Heart right ventricle (tissue), 16 donors: Measurements from ENCODE around the gene SH3BP4. TPM values are rescaled to one million over a fixed set of nuclear protein-coding genes. Genes with fewer than 3 reads are reported as not detected.
"Not testable (repeated sequence)": the region's sequence is repeated elsewhere in the genome, so short reads cannot be mapped to it uniquely, and the experiment has no call there.

Experiments
- ATAC-seq, 8 donors: fragments of 200-7000 bp; cut with Tn5 transposase; one replicate each; pipeline ENCODE4 v1.9.1; 2020; ENCODE audit warnings: mild to moderate bottlenecking in 8 of 8, moderate library complexity in 8 of 8, moderate number of reproducible peaks in 1 of 8
- DNase-seq, 2 donors: peaks; one replicate each; pipeline ENCODE4 v3.0.0-alpha.2; 2020
- H3K27ac ChIP-seq, 10 donors: fragments of 200-600 bp; sonication (generic) in 2 of 10; one replicate each; pipeline versions ENCODE4 v1.5.0 to v1.8.0; 2020 to 2022; ENCODE audit warnings: mild to moderate bottlenecking in 3 of 10
- H3K27me3 ChIP-seq, 7 donors: fragments of 200-600 bp; one replicate each; pipeline ENCODE4 v1.8.0; 2021 to 2022; ENCODE audit warnings: mild to moderate bottlenecking in 2 of 7
- H3K36me3 ChIP-seq, 9 donors: fragments of 200-600 bp; sonication (generic) in 1 of 9; one replicate each; pipeline versions ENCODE4 v1.5.0 to v1.8.0; 2020 to 2022; ENCODE audit warnings: mild to moderate bottlenecking in 2 of 9
- H3K4me1 ChIP-seq, 9 donors: fragments of 200-600 bp; sonication (generic) in 1 of 9; one replicate each; pipeline versions ENCODE4 v1.5.0 to v1.8.0; 2020 to 2022; ENCODE audit warnings: mild to moderate bottlenecking in 4 of 9
- H3K4me3 ChIP-seq, 10 donors: fragments of 200-600 bp; sonication (generic) in 2 of 10; one replicate each; pipeline versions ENCODE4 v1.5.0 to v1.8.0; 2020 to 2022; ENCODE audit warnings: mild to moderate bottlenecking in 7 of 10, moderate library complexity in 2 of 10
- H3K9me3 ChIP-seq, 11 donors: fragments of 200-600 bp in 10 of 11; sonication (generic) in 2 of 11; one replicate each; pipeline versions ENCODE4 v1.5.0 to v1.8.0; 2013 to 2022; ENCODE audit warnings: mild to moderate bottlenecking in 2 of 11, control low read depth in 1 of 11, moderate library complexity in 1 of 11
- WGBS, 2 donors: extraction: QIAGEN DNeasy Blood & Tissue Kit; methylation state at CpG; one replicate each; pipeline ENCODE4 v1.1.7; 2013; ENCODE audit warnings: inconsistent platforms in 1 of 2; 5-methylcytosine and 5-hydroxymethylcytosine counted together
- intact Hi-C, 10 donors: fragments of 100-400 bp; cut with DNase I; formaldehyde crosslinking; loops; one replicate each; pipeline versions ENCODE4 v1.11.1 to v1.14.2; 2022
- polyA plus RNA-seq, 2 donors: library from polyadenylated mRNA; stranded (reverse); fragments of 200-250 nt; gene quantifications; one replicate each; pipeline ENCODE4 v1.2.3, GENCODE V29; 2013
- total RNA-seq, 10 donors: library from RNA; stranded (reverse); fragmentation: NEBNext Ultra II Directional in 3 of 10; extraction: Animal tissue kit (Norgen Biotek cat#: 25700) in 3 of 10; gene quantifications; one replicate each; pipeline versions ENCODE4 v1.2.1 to v1.2.4, GENCODE V29; 2021 to 2023
- TF ChIP-seq, protein P1 (sequence below), 9 donors: fragments of 200-600 bp; sonication (generic) in 2 of 9; IDR thresholded peaks; one replicate each; pipeline versions ENCODE4 v1.5.0 to v1.8.0; 2021 to 2022; ENCODE audit warnings: antibody characterized with exemption in 9 of 9, mild to moderate bottlenecking in 5 of 9, moderate library complexity in 1 of 9
- donor health status: Arrhythmogenic right ventricular cardiomyopathy.
- donor health status: ischemic (EF 13 %, LVEDD 7.1; RV severe dilation, severe dysfunction).
- donor health status: healthy with polysubstance abuse.
- donor health status: DM: no; HTN: yes; CAD: no.
- donor health status: DM: no; HTN: no; CAD: no.
- donor health status: ischemic (EF 25% LVEDD 6.9; RV normal size, moderate dysfunction).
- donor health status: ischemic (EF 25% LVEDD 5.7; RV mildly dilated, moderate dysfunction).
- donor health status: healthy.
- donor health status: DM: yes; HTN: yes; CAD: no.
- donor health status: Ischemic cardiomyopathy.
- donor health status: ischemic (EF 35%, LVEDD 5.7; RV mildly dilated, moderate dysfunction).
- donor health status: nonischemic (EF 11% LVEDD 7.7; RV severe dilation, severe dysfunction).
- donor health status: DM: yes; HTN: yes; CAD: no.
- donor health status: PGD.
- donor health status: ischemic (EF 29% LVEDD 5.4; RV normal size, mild dysfunction).
- donor health status: nonischemic (EF 23%, LVEDD 6.1; RV moderate dilation, normal function).

The SH3BP4 gene
- total and polyA plus RNA-seq, 12 donors: 6.3 to 15.3 (median 10.8) TPM

DNA sequence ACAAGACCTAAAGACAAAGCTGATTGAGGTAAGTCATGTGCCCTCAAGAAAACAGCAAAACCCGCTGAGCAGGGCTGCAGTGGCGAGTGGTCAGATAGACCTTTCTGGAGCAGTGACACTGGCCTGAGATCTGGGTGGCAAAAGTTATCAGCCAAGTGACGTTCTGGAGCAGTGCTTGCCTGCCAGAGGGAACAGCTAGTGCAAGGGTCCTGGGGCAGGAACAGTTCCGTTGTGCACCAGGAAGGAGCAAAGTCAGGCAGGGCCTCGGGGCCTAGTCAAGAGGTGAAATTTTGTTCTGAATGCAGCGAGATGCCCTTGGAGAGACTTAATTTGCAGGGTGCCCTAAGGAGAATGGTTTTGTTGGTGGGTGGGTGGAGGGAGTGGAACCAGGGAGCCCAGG is 67.0 kb downstream of the SH3BP4 start:
- TF ChIP-seq, protein P1, sequence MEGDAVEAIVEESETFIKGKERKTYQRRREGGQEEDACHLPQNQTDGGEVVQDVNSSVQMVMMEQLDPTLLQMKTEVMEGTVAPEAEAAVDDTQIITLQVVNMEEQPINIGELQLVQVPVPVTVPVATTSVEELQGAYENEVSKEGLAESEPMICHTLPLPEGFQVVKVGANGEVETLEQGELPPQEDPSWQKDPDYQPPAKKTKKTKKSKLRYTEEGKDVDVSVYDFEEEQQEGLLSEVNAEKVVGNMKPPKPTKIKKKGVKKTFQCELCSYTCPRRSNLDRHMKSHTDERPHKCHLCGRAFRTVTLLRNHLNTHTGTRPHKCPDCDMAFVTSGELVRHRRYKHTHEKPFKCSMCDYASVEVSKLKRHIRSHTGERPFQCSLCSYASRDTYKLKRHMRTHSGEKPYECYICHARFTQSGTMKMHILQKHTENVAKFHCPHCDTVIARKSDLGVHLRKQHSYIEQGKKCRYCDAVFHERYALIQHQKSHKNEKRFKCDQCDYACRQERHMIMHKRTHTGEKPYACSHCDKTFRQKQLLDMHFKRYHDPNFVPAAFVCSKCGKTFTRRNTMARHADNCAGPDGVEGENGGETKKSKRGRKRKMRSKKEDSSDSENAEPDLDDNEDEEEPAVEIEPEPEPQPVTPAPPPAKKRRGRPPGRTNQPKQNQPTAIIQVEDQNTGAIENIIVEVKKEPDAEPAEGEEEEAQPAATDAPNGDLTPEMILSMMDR (IDR thresholded peaks at IDR 0.05): no peak
- Histone ChIP-seq H3K36me3 (no peaks in the 10 kb centered on the region), H3K4me1 (peaks cover 0 to 5% (median 0%) of the 10 kb centered on the region in 9 donors), H3K27ac (no peak overlapping the region), H3K4me3 (no peak overlapping the region), H3K27me3 (no peaks in the 10 kb centered on the region), H3K9me3 (peaks cover 0 to 14% (median 3%) of the 10 kb centered on the region in 11 donors)
- DNase-seq (no peak), ATAC-seq (no peak)
- intact Hi-C loops: no loop called here
- 97 to 98% methylated on average over 6 of the region's 6 CpGs for WGBS, 2 donors

DNA sequence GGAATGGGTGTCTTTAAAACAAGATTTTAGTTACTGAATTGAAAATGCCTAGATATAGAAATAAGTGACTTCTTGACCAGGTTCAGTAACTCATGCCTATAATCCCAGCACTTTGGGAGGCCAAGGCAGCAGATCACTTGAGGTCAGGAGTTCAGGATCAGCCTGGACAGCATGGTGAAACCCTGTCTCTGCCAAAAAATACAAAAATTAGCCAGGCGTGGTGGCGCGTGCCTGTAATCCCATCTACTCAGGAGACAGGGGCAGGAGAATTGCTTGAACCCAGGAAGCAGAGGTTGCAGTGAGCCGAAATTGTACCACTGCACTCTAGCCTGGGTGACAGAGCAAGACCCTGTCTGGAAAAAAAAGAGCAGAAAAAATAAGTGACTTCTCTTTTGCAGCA is 68.3 kb downstream of the SH3BP4 start:
- not testable (repeated sequence) for H3K9me3 ChIP-seq, H3K27me3 ChIP-seq, H3K4me3 ChIP-seq, H3K27ac ChIP-seq, ATAC-seq, H3K36me3 ChIP-seq, DNase-seq
- intact Hi-C loops: loop anchor here in 1 of 10 donors (10.0 kb wide), 1 partner anchor 65 kb away; the partner anchor contains the start of gene SH3BP4
- peaks cover 0 to 14% (median 7%) of the 10 kb centered on the region in 9 donors for H3K4me1 ChIP-seq
- 95 to 97% methylated on average over 4 of the region's 4 CpGs for WGBS, 2 donors

DNA sequence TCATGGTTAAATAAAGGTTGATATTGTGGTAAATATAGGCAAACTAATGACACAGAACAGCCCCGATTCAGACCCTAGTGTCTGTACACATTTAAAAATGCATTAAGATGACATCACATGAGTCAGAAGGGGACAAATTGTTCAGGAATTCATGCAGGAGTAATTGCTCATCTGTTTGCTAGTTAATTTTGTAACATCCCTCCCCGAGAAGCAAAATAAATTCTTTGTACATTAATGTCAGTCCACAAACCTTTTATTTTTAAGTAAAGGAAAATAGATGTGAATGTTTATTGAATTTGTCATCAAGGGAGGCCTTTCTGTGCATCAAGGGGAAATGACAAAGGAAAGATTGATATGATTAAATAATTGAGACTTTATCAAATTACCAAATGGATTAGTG is 69.9 kb downstream of the SH3BP4 start:
- Histone ChIP-seq H3K27ac (no peak overlapping the region), H3K4me1 (peaks cover 0 to 30% (median 20%) of the 10 kb centered on the region in 9 donors), H3K36me3 (no peaks in the 10 kb centered on the region), H3K4me3 (no peak overlapping the region), H3K27me3 (no peaks in the 10 kb centered on the region), H3K9me3 (no peaks in the 10 kb centered on the region)
- DNase-seq: no peak
- TF ChIP-seq, protein P1 (IDR thresholded peaks at IDR 0.05): no peak
- WGBS, 2 donors: 70 to 76% methylated on average over 2 of the region's 2 CpGs
- intact Hi-C loops: loop anchor here in 1 of 10 donors (10.0 kb wide), 1 partner anchor 67 kb away; the partner anchor contains the start of gene SH3BP4
- ATAC-seq: no peak

DNA sequence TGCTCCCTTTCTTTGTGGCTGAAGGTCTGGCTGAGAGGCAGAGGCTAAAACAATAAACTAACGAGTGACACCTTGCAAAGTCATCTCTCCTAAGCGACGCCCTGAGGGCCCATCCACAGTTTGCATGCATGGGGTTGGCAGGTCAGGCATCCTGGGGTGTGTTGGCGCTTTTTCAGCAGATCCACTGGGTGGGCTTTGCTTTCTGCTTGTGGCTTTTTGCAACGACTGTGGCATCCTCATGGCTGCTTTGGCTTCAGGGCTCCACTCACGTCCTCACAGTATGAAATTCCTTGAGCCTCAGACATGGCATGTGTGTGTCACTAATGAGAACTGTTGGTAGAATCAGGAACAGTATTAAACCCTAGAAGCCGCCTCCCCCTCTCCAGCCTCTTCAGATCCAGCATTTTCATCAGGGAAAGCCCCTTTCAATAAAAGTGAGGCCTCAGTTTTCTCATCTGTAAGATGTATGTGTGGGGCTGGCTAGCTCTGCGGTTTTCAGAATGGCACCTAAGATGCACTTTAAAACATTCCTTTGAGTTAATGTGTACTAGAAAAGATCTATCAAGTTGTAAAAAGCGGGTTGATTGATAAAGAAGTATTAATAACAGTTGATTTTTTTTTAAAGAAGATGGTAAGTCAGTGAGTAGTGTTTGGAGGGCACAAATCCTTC is 72.5 kb downstream of the SH3BP4 start:
- Histone ChIP-seq H3K4me1 (peaks cover 4 to 45% (median 35%) of the 10 kb centered on the region in 9 donors), H3K36me3 (no peaks in the 10 kb centered on the region), H3K27me3 (no peaks in the 10 kb centered on the region), H3K4me3 (no peak overlapping the region), H3K9me3 (no peaks in the 10 kb centered on the region), H3K27ac (no peak overlapping the region)
- WGBS, 2 donors: 74 to 85% methylated on average over 9 of the region's 9 CpGs
- TF ChIP-seq, protein P1 (IDR thresholded peaks at IDR 0.05): no peak
- no peak for ATAC-seq
- intact Hi-C loops: loop anchor here in 1 of 10 donors (10.0 kb wide), 1 partner anchor 70 kb away; the partner anchor contains the start of gene SH3BP4
- no peak for DNase-seq
